Fibroblast of skin of abdomen (primary cell): ENCODE data around the gene LTO1.
"Not testable (repeated sequence)": the region's sequence is repeated elsewhere in the genome, so short reads cannot be mapped to it uniquely, and the experiment has no call there.

Source experiments
- DNase-seq: peaks from one replicate; pipeline ENCODE4 v3.0.0-alpha.2; 2013

LTO1 gene

GRCh38 chr11:69630017-69630416, 45.1 kb downstream of the LTO1 start:
- DNase-seq = no peak

GRCh38 chr11:69627551-69627950, 47.6 kb downstream of the LTO1 start:
- no peak for DNase-seq

- no peak for DNase-seq
Measured at GRCh38 chr11:69625476-69625875, 49.7 kb downstream of the LTO1 start.

- DNase-seq = no peak
Measured at GRCh38 chr11:69624293-69624692, 50.9 kb downstream of the LTO1 start.

- not testable (repeated sequence) for DNase-seq
Measured at GRCh38 chr11:69622097-69622681, 53.0 kb downstream of the LTO1 start.

GRCh38 chr11:69620683-69621290, 54.4 kb downstream of the LTO1 start:
- DNase-seq = no peak

GRCh38 chr11:69618237-69618636, 56.9 kb downstream of the LTO1 start:
- DNase-seq = no peak

- no peak for DNase-seq
Measured at GRCh38 chr11:69617682-69618081, 57.5 kb downstream of the LTO1 start.

GRCh38 chr11:69617220-69617619, 57.9 kb downstream of the LTO1 start:
- no peak for DNase-seq
